HG03025 (cell line): ENCODE data around the gene KIAA0825.
"Not testable (repeated sequence)": the region's sequence is repeated elsewhere in the genome, so short reads cannot be mapped to it uniquely, and the experiment has no call there.

Experiments used
- ATAC-seq: cut with Tn5 transposase; IDR thresholded peaks from one replicate; pipeline ENCODE4 v1.9.1; 2021; ENCODE audit warnings: mild to moderate bottlenecking, moderate library complexity; ENCODE audit not compliant: unreplicated experiment, low FRiP score

Gene KIAA0825

GRCh38 chr5:94130077-94130476, 488.3 kb downstream of the KIAA0825 start:
- ATAC-seq: no peak

GRCh38 chr5:94125107-94125506, 493.3 kb downstream of the KIAA0825 start:
- ATAC-seq: no peak

- ATAC-seq: not testable (repeated sequence)
Observed at GRCh38 chr5:94116317-94116716, 502.1 kb downstream of the KIAA0825 start.

GRCh38 chr5:94113087-94113486, 505.3 kb downstream of the KIAA0825 start:
- no peak for ATAC-seq

GRCh38 chr5:94111209-94112004, 507.0 kb downstream of the KIAA0825 start:
- ATAC-seq: peak; percentile 100

GRCh38 chr5:94103514-94104245, 514.7 kb downstream of the KIAA0825 start:
- no peak for ATAC-seq
